ENCODE measurements around the gene SKOR2. TPM values are rescaled to one million over a fixed set of nuclear protein-coding genes. Genes with fewer than 3 reads are reported as not detected.
"Not testable (repeated sequence)": the region's sequence is repeated elsewhere in the genome, so short reads cannot be mapped to it uniquely, and the experiment has no call there.

SKOR2 gene
- total RNA-seq, 6 experiments from 2014 or later: not detected

- WGBS (ENCODE audit: insufficient coverage, low coverage, low lambda C conversion rate, missing lambda C conversion rate): 88% methylated on average over 1 of the region's 2 CpGs
These were observed 59.5 kb downstream of the SKOR2 start for GRCh38 chr18:47191961-47192360.

DNA sequence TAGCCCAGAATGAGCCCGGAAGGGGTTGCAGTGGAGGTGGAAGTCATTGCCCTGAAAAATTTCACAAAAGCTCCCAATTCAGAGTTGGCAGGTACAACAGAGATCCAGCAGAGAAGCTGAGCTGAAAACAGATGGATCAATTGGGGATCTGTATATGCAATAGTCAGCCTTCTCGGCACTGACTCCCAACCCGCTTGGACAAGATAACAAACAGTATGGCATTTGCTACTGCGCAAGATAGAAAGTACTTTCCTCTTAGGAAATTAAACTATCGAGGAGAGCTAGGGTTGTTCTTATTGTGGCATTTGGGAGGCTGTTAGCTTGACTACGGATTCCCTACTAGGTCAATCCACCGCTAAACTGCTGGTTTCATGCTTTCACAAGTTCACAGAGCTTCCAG is 63.7 kb downstream of the SKOR2 start:
- ATAC-seq (no peak), DNase-seq (no peak)
- 64% methylated on average over 6 of the region's 7 CpGs for WGBS (ENCODE audit: insufficient coverage, low coverage, low lambda C conversion rate, missing lambda C conversion rate)
- Histone ChIP-seq H3K9me3 (no peaks in the 10 kb centered on the region), H3K4me1 (no peaks in the 10 kb centered on the region), H3K27ac (no peak overlapping the region), H3K4me3 (no peak overlapping the region), H3K36me3 (no peaks in the 10 kb centered on the region), H3K27me3 (no peaks in the 10 kb centered on the region)
- intact Hi-C loops (cut with DNase I): no loop called here
- no peak for TF ChIP-seq POLR2A (IDR thresholded peaks at IDR 0.05)
- TF ChIP-seq, protein P1, sequence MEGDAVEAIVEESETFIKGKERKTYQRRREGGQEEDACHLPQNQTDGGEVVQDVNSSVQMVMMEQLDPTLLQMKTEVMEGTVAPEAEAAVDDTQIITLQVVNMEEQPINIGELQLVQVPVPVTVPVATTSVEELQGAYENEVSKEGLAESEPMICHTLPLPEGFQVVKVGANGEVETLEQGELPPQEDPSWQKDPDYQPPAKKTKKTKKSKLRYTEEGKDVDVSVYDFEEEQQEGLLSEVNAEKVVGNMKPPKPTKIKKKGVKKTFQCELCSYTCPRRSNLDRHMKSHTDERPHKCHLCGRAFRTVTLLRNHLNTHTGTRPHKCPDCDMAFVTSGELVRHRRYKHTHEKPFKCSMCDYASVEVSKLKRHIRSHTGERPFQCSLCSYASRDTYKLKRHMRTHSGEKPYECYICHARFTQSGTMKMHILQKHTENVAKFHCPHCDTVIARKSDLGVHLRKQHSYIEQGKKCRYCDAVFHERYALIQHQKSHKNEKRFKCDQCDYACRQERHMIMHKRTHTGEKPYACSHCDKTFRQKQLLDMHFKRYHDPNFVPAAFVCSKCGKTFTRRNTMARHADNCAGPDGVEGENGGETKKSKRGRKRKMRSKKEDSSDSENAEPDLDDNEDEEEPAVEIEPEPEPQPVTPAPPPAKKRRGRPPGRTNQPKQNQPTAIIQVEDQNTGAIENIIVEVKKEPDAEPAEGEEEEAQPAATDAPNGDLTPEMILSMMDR (IDR thresholded peaks at IDR 0.05): no peak

More at GRCh38 chr18:47191961-47192360, 59.5 kb downstream of the SKOR2 start:
- Histone ChIP-seq H3K9me3 (no peaks in the 10 kb centered on the region), H3K27me3 (no peaks in the 10 kb centered on the region), H3K4me3 (no peak overlapping the region), H3K4me1 (no peaks in the 10 kb centered on the region), H3K36me3 (no peaks in the 10 kb centered on the region), H3K27ac (no peak overlapping the region)
- DNase-seq (no peak), ATAC-seq (no peak)
- no peak for TF ChIP-seq POLR2A (IDR thresholded peaks at IDR 0.05)
- TF ChIP-seq, protein P1 (IDR thresholded peaks at IDR 0.05): no peak
- intact Hi-C loops (cut with DNase I): no loop called here

DNA sequence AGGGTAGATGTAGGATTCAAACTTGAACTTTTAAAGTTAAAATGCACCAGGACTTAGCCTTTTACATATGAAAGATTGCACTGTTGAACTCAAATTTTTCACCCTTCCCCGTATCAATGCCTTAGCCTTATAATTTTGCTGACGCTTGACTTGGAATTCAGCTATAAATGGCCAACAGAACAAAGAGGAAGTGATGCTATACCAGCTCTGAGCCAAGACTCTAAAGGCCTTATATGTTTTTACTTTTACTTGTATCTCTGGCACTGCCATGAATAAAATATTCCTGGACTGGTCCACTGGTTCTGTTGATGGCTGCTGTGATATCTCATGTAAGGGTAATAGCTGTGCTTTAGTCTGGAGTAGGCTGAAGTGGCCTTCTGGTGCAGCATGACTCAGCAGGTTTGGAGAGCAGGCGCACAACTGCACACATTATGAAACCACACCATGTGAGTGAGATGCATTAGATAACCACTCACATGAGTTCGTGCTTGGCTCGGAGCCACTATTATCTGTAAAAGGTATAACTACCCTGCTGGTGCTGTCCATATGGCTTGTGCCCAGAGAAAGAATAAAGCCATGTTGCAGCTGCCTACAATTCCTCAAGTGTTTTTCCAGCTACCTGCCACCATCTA is 66.9 kb downstream of the SKOR2 start:
- peak in 1 of 4 donors; percentile 55 for ATAC-seq
- intact Hi-C loops (cut with DNase I): no loop called here

GRCh38 chr18:47182156-47182555 is 69.3 kb downstream of the SKOR2 start:
- H3K4me3 ChIP-seq; intact Hi-C loops (cut with DNase I); H3K27me3 ChIP-seq; ATAC-seq; DNase-seq; H3K27ac ChIP-seq; H3K36me3 ChIP-seq; H3K9me3 ChIP-seq; H3K4me1 ChIP-seq: not testable (repeated sequence)
- 73% methylated on average over 2 of the region's 5 CpGs for WGBS (ENCODE audit: insufficient coverage, low coverage, low lambda C conversion rate, missing lambda C conversion rate)

More for the DNA sequence above, 66.9 kb downstream of the SKOR2 start:
- Histone ChIP-seq H3K4me1 (no peaks in the 10 kb centered on the region), H3K4me3 (no peak overlapping the region), H3K9me3 (no peaks in the 10 kb centered on the region), H3K36me3 (no peaks in the 10 kb centered on the region), H3K27ac (no peak overlapping the region), H3K27me3 (no peaks in the 10 kb centered on the region)
- DNase-seq: no peak
- WGBS (ENCODE audit: insufficient coverage, low coverage, low lambda C conversion rate, missing lambda C conversion rate): 54% methylated on average over 5 of the region's 5 CpGs
- TF ChIP-seq, protein P1 (IDR thresholded peaks at IDR 0.05): no peak
- TF ChIP-seq POLR2A (IDR thresholded peaks at IDR 0.05): no peak

- TF ChIP-seq, protein P1 (IDR thresholded peaks at IDR 0.05): no peak
- TF ChIP-seq POLR2A (IDR thresholded peaks at IDR 0.05): no peak
- 17% methylated on average over 1 of the region's 3 CpGs for WGBS (ENCODE audit: insufficient coverage, low coverage, low lambda C conversion rate, missing lambda C conversion rate)
- intact Hi-C loops (cut with DNase I): no loop called here
- Histone ChIP-seq H3K27ac (no peak overlapping the region), H3K9me3 (no peaks in the 10 kb centered on the region), H3K27me3 (no peaks in the 10 kb centered on the region), H3K4me1 (no peaks in the 10 kb centered on the region), H3K36me3 (no peaks in the 10 kb centered on the region), H3K4me3 (no peak overlapping the region)
- ATAC-seq (no peak), DNase-seq (no peak)
These were observed 70.7 kb downstream of the SKOR2 start for GRCh38 chr18:47180765-47181164.

Data from right lobe of liver (tissue), 6 donors.